HG02938 (cell line): ENCODE data around the gene THOC1.

Experiments used
- ATAC-seq: cut with Tn5 transposase; IDR thresholded peaks from one replicate; pipeline ENCODE4 v1.9.1; 2021; ENCODE audit warnings: mild to moderate bottlenecking, moderate library complexity; ENCODE audit not compliant: unreplicated experiment

The THOC1 gene

GRCh38 chr18:220708-221107 is 47.1 kb downstream of the THOC1 start:
- no peak for ATAC-seq

DNA sequence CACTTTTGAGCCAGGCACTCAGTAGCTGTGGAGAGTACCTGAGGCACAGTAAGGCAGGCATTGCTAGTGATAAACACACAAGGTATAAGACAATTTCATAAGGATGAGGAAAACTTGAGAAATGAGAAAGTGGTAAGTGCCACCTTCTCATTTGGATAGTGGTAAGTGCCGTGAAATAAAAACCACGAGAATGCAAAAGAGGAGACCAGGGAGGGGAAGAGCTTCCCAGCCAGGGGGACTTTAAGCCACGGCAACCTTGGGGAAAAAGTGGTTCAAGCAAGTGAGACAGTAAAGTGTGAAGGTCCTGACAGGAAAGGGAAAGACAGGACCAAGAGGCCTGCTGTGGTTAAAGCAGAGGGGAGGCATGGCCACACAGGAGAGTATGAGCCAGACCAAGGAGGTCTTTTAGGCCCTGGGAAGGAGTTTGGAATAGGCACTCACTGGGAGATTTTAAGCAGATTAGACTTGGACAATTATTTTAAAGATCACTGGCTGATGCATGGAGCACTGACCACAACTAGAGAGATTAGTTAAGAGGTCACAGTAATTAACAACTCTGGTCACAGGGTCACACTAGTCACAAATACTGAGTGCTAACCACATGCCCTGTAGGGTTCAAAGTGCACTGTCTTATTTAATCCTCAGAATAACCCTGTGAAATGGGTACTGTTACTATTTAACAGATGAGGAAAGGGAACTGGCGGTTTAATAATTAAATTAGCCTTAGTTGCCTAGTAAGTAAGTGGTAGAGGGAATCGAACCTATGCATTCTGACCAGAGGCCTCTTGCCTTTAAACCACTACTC is 50.1 kb downstream of the THOC1 start:
- no peak for ATAC-seq

DNA sequence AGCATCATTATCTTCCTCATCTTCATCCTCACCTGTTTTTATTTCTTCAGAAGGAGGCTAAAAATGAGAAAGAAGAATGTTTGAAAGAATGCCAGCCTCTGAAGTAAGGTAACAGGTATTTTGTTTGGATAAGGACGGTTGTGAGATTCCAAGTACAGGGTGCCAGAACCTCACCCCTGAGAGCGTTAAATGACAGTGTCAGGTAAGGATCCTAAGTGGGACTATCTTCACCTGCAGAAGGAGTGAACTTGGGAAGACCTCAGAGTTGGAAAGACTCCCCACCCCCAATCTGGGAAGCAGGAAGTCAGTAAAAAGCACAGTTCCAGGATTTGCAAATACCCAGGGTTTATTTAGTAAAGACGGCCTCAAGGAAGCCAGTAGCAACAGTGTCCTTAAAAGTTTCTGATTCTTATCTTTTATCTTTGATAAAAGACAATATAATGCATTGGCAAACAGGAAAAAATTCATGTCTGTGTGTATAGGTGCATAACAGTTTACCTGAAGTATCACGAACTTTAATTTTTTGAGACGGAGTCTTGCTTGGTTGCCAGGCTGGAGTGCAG is 52.3 kb downstream of the THOC1 start:
- no peak for ATAC-seq

DNA sequence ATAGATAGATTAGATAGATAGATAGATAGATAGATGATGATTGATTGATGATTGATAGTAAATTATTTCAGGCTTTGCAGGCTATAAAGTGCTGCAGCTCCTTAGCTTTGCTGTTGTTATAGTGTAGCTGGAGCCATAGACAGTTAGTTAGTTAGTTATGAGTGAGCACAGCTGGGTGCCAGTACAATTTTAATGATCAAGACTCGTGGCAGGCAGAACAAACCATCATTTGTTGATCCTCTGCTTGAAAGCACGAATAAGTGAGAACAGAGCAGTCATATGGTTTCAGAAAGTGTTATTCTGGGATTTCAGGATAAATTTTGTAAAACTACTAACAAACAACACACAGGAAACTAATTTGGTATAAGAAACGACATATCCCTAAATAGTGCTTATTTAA is 53.9 kb downstream of the THOC1 start:
- no peak for ATAC-seq

- ATAC-seq = no peak
These were observed 54.3 kb downstream of the THOC1 start for GRCh38 chr18:213505-213904.

- no peak for ATAC-seq
These were observed 55.1 kb downstream of the THOC1 start for GRCh38 chr18:212780-213179.

DNA sequence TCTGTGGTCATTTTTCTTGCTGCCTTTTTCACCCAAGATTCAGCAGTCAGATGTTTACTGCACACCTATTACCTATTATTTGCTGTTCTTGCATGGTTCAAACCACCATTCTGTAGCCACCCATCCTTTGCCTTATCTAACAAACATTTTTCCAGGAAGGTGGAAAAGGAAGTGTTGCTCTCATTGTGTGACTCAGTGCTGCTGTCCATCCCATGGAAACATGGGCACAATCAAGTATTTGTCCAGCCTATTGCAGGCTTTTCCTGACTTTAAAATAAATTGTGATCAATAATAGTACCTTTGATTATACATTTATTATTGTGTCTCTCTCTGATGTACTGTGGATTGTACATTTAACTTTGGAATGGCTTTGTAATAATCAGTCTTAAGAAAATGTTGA is 56.3 kb downstream of the THOC1 start:
- ATAC-seq = no peak

DNA sequence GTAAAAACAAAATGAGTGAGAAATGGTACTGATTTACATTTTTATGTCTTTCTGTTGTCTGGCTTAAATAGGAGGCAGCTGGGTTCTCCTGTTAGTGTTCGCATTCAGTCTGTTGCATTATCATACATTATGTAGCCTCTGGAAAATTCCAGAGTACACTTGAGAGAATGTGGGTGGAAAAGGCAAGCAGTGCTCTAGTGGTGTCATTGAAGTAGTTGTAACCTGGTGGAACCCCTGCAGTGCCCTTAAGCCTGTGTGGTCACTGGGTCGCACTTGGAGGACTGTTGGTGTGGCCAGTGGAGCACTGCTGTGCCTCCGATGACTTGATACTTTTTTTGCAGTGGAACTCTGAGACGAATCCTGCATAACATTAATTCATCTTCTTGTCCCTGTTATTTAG is 57.1 kb downstream of the THOC1 start:
- ATAC-seq = no peak

- ATAC-seq = no peak
These were observed 57.8 kb downstream of the THOC1 start for GRCh38 chr18:210075-210474.

DNA sequence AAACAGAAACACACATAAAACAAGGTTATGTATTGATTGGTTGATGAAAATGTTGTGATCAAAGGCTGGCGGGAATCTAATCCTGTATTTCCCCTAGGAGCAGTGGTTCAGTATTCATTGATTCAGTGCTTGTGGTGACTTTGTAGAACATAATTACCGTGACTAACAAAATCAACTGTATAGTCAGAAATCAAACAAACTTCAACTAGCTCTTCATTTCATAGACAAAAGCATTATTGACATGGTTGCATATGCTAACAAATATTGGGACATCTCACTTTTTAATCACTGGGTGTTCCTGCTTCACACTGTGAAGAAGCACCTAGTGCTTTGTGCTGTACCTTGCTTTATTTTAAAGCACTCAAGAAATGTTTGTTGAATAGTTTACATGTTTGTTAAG is 68.1 kb downstream of the THOC1 start:
- ATAC-seq = no peak

DNA sequence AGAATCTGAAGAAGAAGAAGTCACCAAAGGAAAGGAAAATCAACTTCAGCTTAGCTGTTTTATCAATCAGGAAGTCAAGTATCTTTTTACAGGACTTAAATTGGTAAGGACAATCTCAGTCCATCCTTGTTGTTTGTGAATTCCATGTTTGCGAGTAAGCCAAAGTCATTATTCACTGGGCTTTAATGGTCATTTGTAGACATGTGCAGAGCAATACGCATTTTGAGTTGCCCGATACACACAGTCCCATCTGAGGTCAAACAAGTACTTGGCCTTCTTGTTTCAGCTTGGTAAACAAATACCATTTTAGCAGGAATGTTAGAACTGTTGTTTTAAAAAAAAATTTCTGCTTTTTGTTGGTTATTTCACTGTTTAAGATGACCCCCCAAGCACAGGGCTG is 68.6 kb downstream of the THOC1 start:
- ATAC-seq = no peak

DNA sequence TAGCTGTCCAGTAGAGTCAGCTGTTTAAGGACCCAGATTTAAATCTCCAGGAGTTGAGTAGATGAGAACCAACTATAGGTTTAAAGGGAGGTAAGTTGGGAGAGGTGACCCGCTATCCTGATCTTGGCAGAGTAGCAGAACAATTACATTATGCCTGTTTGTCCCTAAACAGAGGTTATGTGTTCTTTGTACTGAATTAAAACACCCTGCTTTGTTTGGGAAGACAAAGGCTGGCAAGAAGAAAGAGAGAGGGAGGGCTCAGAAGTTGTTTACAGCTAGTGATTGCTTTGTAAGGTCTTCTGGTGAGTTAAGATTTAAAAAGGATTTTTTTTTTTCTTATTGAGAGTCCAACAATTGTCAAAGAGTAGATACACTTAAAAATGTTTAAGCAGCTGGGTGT is 72.2 kb downstream of the THOC1 start:
- ATAC-seq = no peak

DNA sequence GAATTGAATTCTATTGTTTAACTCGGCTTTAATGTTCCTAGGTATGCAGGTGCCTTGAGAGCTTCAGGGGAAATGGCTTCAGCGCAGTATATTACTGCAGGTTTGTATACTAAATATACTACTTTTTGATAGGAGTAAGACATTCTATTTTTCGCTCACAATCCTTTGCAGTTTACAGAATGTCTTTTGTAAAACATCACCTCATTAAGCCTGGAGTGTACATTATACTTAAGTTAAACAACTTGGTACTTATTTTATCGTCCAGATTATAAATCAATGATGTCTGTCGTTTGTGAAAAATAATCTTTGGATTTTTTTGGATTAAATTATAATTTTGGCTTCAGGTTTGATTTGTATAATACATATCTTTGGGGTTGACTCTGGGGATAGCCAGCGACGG is 75.0 kb downstream of the THOC1 start:
- no peak for ATAC-seq

- ATAC-seq = no peak
These were observed 76.1 kb downstream of the THOC1 start for GRCh38 chr18:191725-192124.

- ATAC-seq = no peak
These were observed 78.6 kb downstream of the THOC1 start for GRCh38 chr18:189254-189653.

DNA sequence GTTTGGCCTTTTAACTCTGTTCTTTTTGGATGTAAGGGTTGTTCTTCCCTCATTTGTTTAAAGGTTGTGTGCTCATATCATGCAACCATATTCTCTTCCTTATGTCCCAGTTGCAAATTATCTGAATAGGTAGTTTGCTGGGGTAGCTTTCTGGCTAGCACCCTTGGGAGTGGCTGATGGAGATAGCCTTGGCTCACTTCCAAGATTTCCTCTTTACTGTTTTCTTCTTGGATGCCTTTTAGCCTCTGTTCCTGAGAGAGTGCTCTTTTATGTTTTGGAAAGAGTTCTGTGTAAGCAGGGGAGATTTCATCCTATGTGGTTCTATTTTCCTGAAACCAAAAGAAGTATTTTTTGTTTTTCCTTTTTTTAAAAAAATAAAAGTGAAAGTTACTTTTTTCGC is 84.1 kb downstream of the THOC1 start:
- no peak for ATAC-seq

- ATAC-seq = no peak
These were observed 86.1 kb downstream of the THOC1 start for GRCh38 chr18:181711-182110.

DNA sequence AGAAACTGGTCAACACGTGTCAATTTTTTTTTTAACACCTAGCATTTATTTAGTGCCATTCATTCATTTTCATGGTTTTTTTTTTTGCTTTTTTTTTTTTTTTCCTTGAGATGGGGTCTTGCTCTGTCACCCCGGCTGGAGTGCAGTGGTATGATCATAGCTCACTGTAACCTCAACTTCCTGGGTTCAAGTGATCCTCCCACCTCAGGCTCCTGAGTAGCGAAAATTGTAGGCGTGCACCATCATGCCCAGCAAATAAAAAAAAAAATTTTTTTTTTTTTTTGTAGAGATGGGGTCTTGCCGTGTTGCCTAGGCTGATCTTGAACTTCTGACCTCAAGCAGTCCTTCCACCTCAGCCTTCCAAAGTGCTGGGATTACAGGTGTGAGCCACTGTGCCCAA is 88.3 kb downstream of the THOC1 start:
- no peak for ATAC-seq

DNA sequence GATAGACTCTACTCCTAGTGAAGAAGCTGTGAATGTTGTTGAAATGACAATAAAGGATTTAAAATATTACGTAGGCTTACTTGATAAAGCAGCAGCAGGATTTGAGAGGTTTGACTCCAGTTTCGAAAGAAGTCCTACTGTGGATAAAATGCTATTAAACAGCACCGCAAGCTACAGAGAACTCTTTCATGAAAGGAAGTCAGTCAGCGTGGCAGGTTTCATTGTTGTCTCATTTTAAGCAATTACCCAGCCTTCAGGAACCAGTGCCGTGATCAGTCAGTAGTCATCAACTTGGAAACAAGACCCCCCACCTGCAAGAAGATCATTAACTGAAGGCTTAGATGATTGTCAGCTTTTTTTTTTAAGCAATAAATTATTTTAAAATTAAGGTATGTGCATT is 95.5 kb downstream of the THOC1 start:
- no peak for ATAC-seq
